Astrocyte of the cerebellum (primary cell): ENCODE results near the gene GLDC.
A peak's percentile ranks its signal among the peaks of the same experiment; 100 is the strongest.

ENCODE experiments used
- DNase-seq: peaks from one replicate; pipeline ENCODE4 v3.0.0-alpha.2; 2011; ENCODE audit warnings: low read depth
- H3K4me3 ChIP-seq: 2 replicates; pipeline ENCODE4 v1.5.1; 2011; ENCODE audit warnings: mild to moderate bottlenecking, low read depth, low read length, moderate library complexity
- CTCF ChIP-seq: IDR thresholded peaks from 2 replicates; pipeline ENCODE4 v1.5.1; 2012; ENCODE audit warnings: low read length, low read depth, moderate library complexity, mild to moderate bottlenecking; ENCODE audit errors: missing control alignments
- in situ Hi-C: cut with HindIII; loops from 2 replicates; pipeline ENCODE4 v1.10.0; 2017; ENCODE audit warnings: low sequenced_read_pairs

Gene GLDC

DNA sequence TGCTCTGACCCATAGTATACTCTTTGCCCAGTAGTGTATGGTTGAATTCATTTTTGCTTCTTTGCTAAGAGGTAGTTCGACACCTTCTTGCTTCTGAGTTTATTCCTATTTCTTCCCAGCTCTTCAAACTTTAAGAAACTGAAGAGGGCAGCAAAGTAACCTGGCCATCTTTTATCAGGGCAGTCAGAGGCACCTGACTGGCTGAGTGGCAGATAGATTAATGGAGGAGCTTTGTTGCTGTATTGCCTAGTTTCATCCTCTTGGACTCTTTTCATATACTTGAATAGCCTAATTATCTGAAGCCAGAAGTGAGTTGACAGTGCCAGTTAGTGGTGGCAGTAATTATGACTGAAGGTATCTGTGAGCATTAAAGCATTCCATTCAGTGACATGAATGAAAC lies 150.1 kb downstream of the GLDC start:
- DNase-seq: no peak
- in situ Hi-C loops: no loop called here
- H3K4me3 ChIP-seq: no peak overlapping the region
- TF ChIP-seq CTCF: no peak

DNA sequence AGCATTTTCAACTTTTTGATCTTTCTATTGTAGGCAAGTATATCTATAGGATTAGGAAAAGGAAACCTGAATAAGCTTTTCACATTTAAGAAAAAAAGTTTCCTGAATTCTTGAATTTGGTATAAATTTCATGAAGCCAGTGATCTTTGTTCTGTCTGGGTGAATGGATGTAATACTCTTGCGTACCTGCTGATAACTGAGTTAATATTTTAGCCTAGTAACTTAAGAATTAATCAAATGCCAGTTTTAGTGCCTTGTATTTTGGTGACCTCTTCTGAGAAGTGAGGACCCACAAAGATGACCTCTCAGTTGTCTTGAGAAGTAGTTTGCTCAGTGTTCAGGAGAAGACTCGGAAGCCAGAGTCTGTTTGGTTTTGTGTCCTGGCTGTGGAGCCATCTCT lies 154.7 kb downstream of the GLDC start:
- in situ Hi-C loops: no loop called here
- no peak overlapping the region for H3K4me3 ChIP-seq
- no peak for TF ChIP-seq CTCF
- DNase-seq: no peak

DNA sequence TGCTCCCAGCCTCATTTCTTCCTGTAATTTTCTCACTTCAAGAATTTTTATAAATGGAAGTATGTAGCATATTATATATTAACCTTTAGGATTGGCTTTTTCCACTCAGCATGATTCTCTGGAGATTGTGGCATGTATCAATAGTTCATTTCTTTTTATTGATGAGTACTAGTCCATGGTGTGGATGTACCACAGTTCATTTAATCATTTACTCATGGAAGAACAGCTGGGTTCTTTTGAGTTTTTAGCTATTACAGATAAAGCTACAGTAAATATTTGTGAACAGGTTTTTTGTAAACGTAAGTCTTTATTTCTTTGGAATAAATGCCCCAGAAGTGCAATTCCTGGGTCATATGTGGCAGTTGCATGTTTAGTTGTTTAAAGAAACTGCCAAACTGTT lies 156.4 kb downstream of the GLDC start:
- H3K4me3 ChIP-seq: no peak overlapping the region
- DNase-seq: no peak
- in situ Hi-C loops: no loop called here
- TF ChIP-seq CTCF: no peak

DNA sequence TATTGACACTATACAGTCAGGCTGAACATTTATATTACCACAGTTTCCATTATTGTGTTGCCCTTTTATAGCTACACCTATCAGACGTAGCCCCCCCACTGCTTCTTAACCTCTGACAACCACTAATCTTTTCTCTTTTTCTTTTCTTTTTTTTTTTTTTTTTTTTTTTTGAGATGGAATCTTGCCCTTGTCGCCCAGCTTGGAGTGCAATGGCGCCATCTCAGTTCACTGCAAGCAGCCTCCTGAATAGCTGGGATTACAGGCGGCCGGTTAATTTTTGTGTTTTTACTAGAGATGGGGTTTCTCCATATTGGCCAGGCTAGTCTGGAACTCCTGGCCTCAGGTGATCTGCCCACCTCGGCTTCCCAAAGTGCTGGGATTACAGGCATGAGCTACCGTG lies 157.1 kb downstream of the GLDC start:
- in situ Hi-C loops: no loop called here
- no peak overlapping the region for H3K4me3 ChIP-seq
- no peak for DNase-seq
- TF ChIP-seq CTCF: peak; percentile 11

DNA sequence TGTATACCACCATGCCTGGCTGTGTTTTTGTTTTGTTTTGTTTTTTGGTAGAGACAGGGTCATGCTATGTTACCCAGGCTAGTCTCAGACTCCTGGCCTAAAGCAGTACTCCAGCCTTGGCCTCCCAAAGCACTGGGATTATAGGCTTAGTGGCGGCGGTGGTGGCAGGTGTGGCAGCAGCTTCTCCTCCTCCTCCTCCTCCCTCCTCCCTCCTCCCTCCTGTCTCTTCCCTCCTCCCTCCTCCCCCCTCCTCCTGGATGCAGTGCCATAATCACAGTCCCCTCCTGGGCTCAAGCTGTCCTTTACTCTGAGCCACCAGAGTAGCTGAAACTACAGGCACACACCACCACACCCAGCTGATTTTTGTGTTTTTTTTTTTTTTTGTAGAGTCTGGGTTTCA lies 161.3 kb downstream of the GLDC start:
- no peak for TF ChIP-seq CTCF
- in situ Hi-C loops: no loop called here
- no peak for DNase-seq
- no peak overlapping the region for H3K4me3 ChIP-seq
